GM18951 (cell line): ENCODE measurements around the gene SHLD2.
A peak's percentile ranks its signal among the peaks of the same experiment; 100 is the strongest.
"Not testable (repeated sequence)": the region's sequence is repeated elsewhere in the genome, so short reads cannot be mapped to it uniquely, and the experiment has no call there.

Source experiments
- POLR2A ChIP-seq: IDR thresholded peaks from 4 replicates; pipeline ENCODE4 v1.6.1; 2011; ENCODE audit warnings: mild to moderate bottlenecking; ENCODE audit not compliant: insufficient read length, insufficient read depth; ENCODE audit errors: extremely low read depth
- in situ Hi-C: fragments of 300-500 bp; cut with MboI; formaldehyde crosslinking; loops from one replicate; pipeline ENCODE4 v1.12.0; 2022; ENCODE audit warnings: low sequenced_read_pairs, mixed read lengths, inconsistent platforms; ENCODE audit not compliant: unreplicated experiment

The SHLD2 gene

GRCh38 chr10:87095236-87095945, 385 bp downstream of the SHLD2 start:
- peak; percentile 63 for TF ChIP-seq POLR2A
- in situ Hi-C loops: no loop called here

- no peak for TF ChIP-seq POLR2A
- in situ Hi-C loops: no loop called here
Observed at GRCh38 chr10:87101996-87102395, 7.0 kb downstream of the SHLD2 start.

GRCh38 chr10:87104727-87105126, 9.7 kb downstream of the SHLD2 start:
- in situ Hi-C loops: not testable (repeated sequence)

GRCh38 chr10:87105446-87106124, 10.6 kb downstream of the SHLD2 start:
- in situ Hi-C loops: no loop called here
- TF ChIP-seq POLR2A: no peak

- in situ Hi-C loops: not testable (repeated sequence)
Observed at GRCh38 chr10:87118122-87118521, 23.1 kb downstream of the SHLD2 start.

GRCh38 chr10:87119029-87119428, 24.0 kb downstream of the SHLD2 start:
- in situ Hi-C loops: not testable (repeated sequence)

GRCh38 chr10:87123351-87123750, 28.3 kb downstream of the SHLD2 start:
- in situ Hi-C loops: not testable (repeated sequence)

- in situ Hi-C loops: not testable (repeated sequence)
Observed at GRCh38 chr10:87127048-87127447, 32.0 kb downstream of the SHLD2 start.

- in situ Hi-C loops: not testable (repeated sequence)
Observed at GRCh38 chr10:87127607-87128156, 32.7 kb downstream of the SHLD2 start.

GRCh38 chr10:87132176-87132575, 37.2 kb downstream of the SHLD2 start:
- in situ Hi-C loops: not testable (repeated sequence)

- in situ Hi-C loops: not testable (repeated sequence)
Observed at GRCh38 chr10:87133936-87134335, 38.9 kb downstream of the SHLD2 start.

GRCh38 chr10:87134440-87134839, 39.4 kb downstream of the SHLD2 start:
- in situ Hi-C loops: not testable (repeated sequence)

- in situ Hi-C loops: not testable (repeated sequence)
Observed at GRCh38 chr10:87137478-87137877, 42.5 kb downstream of the SHLD2 start.

GRCh38 chr10:87142230-87143108, 47.5 kb downstream of the SHLD2 start:
- in situ Hi-C loops: not testable (repeated sequence)

- in situ Hi-C loops: not testable (repeated sequence)
Observed at GRCh38 chr10:87143109-87143418, 48.1 kb downstream of the SHLD2 start.

- in situ Hi-C loops: not testable (repeated sequence)
Observed at GRCh38 chr10:87145598-87145997, 50.6 kb downstream of the SHLD2 start.

- in situ Hi-C loops: not testable (repeated sequence)
Observed at GRCh38 chr10:87149020-87149609, 54.1 kb downstream of the SHLD2 start.

GRCh38 chr10:87151516-87151915, 56.5 kb downstream of the SHLD2 start:
- in situ Hi-C loops: not testable (repeated sequence)

GRCh38 chr10:87156841-87157240, 61.8 kb downstream of the SHLD2 start:
- in situ Hi-C loops: not testable (repeated sequence)

- in situ Hi-C loops: not testable (repeated sequence)
Observed at GRCh38 chr10:87157821-87158220, 62.8 kb downstream of the SHLD2 start.
